Cardiac septum (tissue), 1 donor: Measurements from ENCODE around the gene TBCD. TPM values are rescaled to one million over a fixed set of nuclear protein-coding genes. Genes with fewer than 3 reads are reported as not detected.
"Not testable (repeated sequence)": the region's sequence is repeated elsewhere in the genome, so short reads cannot be mapped to it uniquely, and the experiment has no call there.

Experiments
- DNase-seq: peaks from one replicate; pipeline ENCODE4 v3.0.0-alpha.2; 2020; ENCODE audit warnings: low spot score
- intact Hi-C: fragments of 100-400 bp; cut with DNase I; formaldehyde crosslinking; loops from one replicate; pipeline ENCODE4 v1.14.0; 2022
- total RNA-seq: library from RNA; stranded (reverse); fragmentation: NEBNext Ultra II Directional; extraction: Animal tissue kit (Norgen Biotek cat#: 25700); gene quantifications from one replicate; pipeline ENCODE4 v1.2.1, GENCODE V29; 2021
- donor health status: DM: no; HTN: no; CAD: no.

Gene TBCD
- total RNA-seq, 1 donor from 2014 or later, result 67.3 TPM

GRCh38 chr17:82949361-82949760 lies 197.5 kb downstream of the TBCD start:
- intact Hi-C loops, result no loop called here

DNA sequence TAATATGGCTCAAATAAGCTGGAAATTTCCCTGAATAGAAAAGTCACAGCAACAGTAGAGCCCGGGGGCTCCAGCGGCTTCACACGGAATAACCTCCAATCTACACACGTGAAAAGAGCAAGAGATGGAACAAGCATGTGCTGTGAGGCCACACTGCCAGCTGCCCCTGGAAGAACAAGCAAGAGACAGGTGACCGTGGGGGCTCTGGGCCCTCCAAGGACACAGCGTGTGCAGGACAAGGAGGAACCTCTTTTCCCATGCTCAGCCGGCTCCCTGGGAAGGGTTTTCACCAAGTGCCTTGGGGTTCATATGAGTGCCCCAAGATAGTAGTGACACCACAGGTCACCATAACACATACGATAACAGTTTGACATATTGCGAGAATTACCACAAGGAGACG lies 198.1 kb downstream of the TBCD start:
- peak; percentile 43 for DNase-seq
- intact Hi-C loops, result no loop called here

More at GRCh38 chr17:82949361-82949760, 197.5 kb downstream of the TBCD start:
- DNase-seq, result peak; percentile 72

DNA sequence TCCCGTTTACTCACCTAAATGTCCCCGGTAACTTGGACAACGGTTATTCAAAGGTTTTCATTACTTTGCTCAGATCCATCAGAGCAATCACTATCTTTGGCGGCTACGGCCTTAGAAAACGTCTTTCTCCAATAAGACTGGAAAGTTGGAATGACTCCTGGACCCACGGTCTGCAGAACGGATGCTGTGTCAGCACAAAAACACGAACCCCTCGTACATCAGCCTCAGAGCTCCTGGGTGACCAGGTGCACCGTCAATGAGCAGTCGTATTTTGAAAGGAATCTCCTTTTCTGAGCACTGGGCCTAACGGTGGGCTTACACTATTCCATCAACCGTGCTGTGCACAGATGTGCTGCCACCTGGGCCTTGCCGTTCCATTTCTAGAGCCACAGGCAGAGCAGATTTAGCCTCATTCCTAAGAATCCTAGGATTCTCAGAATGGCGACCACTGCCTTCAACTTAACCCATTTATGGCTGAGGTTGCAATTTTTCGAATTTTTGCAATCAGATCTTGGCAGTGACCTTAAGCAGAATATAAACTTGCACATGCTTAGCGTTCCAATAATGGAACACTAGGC lies 198.7 kb downstream of the TBCD start:
- peak; percentile 44 for DNase-seq
- intact Hi-C loops, result no loop called here

DNA sequence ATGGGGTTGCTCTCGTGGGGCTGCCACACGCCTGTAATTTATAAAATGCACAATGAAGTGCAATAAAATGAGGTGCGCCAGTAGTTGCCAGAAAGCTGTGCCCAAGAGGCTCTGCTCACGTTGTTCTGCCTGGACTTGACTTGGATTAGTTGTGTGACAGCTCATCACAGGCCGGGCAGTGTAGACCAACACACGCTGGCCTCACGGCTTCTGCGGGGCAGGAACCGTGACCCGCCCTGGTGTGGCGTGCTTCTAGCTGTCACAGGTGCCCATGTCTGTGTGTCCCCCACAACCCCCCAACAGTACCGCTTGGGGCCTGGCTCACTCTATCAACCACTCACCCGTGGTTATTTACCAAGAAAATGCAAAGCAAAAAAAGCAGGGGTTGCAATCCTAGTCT lies 200.2 kb downstream of the TBCD start:
- peak; percentile 39 for DNase-seq
- intact Hi-C loops, result no loop called here

DNA sequence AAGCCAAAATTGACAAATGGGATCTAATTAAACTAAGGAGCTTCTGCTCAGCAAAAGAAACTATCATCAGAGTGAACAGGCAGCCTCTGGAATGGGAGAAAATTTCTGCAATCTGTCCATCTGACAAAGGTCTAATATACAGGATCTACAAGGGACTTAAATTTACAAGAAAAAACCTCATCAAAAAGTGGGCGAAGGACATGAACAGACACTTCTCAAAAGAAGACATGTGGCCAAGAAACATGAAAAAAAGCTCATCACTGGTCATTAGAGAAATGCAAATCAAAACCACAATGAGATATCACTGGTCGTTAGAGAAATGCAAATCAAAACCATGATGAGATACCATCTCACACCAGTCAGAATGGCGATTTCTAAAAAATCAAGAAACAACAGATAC lies 203.2 kb downstream of the TBCD start:
- DNase-seq, intact Hi-C loops: not testable (repeated sequence)

DNA sequence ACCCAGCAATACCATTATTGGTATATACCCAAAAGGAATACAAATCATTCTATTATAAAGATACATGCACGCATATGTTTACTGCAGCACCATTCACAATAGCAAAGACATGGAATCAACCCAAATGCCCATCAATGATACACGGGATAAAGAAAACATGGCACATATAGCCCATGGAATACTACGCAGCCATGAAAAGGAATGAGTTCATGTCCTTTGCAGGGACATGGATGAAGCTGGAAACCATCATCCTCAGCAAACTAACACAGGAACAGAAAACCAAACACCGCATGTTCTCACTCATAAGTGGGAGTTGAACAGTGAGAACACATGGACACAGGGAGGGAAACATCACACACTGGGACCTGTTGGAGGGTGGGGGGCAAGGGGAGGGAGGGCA lies 203.8 kb downstream of the TBCD start:
- DNase-seq, intact Hi-C loops: not testable (repeated sequence)

DNA sequence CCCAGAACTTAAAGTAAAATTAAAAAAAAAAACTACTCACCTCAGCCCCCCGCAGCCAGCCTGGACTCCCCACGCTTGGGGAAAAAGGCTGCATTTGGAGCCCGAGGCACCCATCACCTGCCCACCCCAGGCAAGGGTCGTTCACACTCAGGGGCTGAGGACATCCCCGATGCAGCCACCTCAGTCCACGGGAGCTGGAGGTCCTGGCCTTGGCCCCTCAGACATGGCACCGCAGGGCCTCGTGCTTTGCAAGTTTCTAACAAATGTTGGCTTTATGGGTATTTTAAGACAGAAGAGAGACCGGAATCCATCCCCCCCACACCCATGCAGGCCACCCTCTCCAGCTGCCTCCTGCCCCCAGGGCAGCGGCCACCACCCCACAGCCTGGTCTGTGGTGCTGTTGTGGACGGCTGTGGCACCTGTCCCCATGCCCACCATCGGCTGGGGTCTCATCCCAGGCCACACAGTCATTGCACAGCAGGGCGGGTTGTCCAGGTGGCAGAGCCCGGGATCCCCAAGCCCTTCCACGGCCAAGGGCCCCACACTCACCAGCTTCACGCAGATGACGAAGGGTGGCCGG lies 204.4 kb downstream of the TBCD start:
- peak; percentile 65 for DNase-seq
- intact Hi-C loops, result no loop called here

DNA sequence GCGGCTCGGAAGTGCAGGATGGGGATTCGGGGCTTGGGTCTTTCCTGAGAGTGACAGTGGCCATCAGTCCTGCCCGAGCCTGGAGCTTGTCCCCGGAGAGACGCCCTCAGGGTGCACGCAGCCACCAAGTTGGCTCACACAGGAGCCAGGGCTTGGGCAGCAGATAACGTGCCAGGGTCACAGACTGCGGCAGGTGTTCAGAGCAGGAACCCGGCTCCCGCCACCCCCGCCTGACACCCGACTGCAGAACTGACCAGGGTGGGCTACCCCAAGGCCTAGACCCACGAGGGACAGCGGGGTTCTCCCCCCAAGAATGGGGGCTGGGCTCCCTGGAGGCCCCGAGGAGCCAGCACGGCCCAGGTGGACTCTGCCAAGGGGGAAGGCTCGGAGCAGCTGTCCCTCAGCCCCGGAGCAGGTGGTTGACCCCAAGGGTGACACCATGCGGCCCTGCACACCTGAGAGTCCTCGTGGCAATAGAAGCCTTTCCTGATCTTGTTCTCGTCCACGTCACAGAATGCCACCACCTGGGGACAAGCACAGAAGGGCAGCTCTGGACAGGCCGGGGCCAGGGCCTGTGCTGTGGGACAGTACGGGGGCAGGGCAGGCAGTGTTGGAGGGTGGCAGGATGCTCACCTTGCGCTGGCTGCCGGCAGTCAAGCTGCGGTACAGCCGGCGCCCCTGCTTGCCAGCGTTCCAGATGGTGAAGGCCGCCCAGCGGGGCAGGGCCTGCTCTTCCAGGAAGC lies 205.0 kb downstream of the TBCD start:
- peak; percentile 71 for DNase-seq
- intact Hi-C loops, result no loop called here

- intact Hi-C loops, result no loop called here
- DNase-seq, result no peak
These were observed 205.6 kb downstream of the TBCD start for GRCh38 chr17:82957469-82957795.

DNA sequence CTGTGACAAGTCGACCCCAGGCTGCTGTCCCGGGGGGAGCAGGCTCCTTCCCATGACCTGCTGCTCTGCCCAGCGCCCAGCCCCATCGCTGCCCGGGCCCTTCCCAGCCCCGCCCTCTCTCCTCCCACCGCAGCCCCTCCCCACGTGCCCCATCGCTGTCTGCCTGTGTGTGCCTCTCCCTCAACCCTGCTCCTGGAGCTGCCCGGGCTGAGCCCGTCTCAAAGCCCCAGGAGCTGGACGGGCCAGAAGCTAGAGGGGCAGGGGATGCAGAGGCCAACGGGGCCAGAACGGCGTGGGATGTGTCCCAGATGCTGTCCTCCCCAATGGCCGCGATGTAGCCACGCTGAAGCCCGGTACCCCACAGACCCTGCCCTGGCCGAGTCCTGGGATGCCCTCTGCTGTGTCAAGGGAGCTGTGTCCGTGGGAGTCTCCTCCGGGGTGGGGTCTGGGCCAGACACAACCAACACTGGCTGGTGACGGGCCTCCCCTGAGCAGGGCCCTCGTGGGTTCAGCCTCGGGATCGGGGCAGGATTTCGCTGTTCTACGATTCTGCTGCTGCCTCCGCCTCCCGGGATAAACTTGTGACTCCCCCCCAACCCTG lies 206.2 kb downstream of the TBCD start:
- peak; percentile 64 for DNase-seq
- intact Hi-C loops, result no loop called here

DNA sequence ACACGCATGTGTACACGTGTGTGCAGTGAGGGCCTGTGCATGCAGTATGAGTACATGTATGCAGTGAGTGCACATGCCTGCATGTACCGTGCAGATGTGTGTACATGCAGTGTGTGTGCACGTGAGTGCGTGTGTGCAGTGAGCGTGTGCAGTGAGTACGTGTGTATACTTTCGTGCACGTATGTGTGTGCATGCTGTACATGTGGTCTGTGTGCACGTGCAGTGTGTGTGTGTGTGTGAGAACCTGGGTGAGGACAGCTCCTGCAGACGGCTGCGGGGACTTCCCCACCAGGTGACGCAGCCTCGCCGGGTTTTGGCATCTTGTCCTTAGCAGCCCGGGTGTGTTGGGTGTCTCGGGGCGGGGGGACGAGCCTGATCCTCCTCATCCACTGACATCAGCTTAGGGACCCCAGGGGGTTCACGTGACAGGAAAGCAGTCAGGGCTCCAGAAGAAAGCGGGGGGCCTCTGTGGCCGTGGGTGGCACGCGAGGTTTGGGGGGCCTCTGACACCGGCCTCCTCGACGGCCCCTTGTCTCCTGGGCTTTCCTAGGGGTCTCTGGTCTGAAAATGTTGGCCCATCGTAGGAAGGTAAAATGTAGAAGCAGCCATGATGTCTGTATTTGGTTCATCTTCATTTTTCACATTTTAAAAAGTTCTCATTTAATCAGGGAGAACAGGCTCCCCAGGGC lies 207.5 kb downstream of the TBCD start:
- peak; percentile 33 for DNase-seq

GRCh38 chr17:82959990-82960418 lies 208.1 kb downstream of the TBCD start:
- intact Hi-C loops, result no loop called here
- peak; percentile 73 for DNase-seq

More for the DNA sequence above, 207.5 kb downstream of the TBCD start:
- intact Hi-C loops, result no loop called here

DNA sequence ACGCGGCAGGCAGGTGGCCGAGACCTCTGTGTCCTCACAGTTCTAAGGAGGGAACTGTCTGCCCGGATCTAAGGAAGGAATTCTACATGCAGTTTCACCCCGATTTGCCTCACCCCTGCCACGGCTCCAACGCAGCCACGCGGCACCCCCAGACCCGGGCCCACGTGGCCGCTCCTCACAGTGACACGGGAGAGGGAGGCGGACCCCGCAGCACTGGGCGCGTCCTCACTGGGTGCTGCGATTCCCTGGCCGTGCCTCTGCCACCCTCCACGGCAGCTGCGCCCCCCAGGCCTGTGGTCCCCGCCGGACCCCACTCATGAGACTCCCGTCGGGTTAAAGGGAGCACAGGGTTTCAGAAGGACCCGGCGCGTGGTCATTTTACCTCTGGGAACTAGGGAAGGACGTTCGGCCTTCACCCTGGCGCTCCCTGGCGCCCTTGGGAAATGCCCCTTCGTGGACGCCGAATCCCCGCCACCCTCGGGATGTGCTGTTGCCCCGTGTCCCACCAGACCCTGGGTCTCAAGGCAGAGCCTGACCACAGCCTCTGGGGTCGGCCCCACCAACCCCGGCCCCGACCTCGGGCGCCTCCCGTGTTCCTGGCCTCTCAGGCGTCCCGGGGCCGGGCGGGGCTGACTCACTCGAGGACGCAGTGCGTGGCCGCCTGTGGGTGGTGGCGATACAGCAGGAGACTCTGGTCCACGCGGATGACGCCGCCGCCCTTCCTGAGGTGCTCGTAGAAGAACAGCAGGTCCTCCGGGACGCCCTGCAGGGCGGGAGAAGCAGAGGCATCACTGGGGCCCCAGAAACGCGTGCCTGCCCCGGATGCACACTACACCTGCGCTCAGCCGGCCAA lies 208.8 kb downstream of the TBCD start:
- intact Hi-C loops, result no loop called here

DNA sequence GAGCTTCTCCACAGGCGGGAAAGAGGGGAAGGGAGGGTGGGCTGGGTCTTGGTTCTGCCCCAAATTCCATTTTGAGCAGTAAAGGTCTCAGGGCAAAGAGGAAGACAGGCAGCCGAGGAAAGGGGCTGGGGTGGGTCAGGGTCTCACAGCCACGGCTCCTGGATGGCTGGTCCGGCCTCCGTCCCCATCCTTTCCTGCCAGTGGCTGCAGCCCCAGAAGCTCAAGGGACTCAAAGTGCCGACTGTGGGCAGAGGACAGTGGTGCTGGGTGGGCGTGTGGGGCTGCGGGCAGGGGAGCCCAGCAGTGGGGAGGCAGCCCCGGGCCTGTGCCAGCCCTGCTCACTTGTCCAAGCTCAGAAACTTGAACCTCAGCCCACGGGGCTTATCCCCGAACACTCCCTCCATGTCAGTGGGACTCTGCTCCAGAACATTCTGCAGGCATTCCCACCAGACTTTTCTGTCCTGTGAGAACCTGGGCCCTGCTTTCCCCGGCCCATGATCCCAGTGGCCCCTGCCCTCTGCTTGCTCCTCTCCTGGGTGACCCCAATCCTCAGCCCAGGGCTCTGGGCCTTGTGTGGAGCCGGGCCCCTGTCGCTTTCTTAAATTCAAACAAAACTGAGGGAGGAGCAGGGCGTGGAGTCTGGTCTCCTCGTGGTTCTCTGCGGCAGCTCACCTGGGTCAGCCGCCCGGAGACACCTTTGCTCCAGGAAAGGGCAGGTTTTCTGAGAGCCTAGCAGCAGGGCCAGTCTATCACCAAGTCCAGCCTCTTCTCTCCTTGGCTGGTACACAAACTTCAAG lies 209.7 kb downstream of the TBCD start:
- intact Hi-C loops, result loop anchor here (2.0 kb wide), 1 partner anchor 183 kb away; no protein-coding TSS in a partner anchor
- DNase-seq, result peak; percentile 59

More for the DNA sequence above, 208.8 kb downstream of the TBCD start:
- DNase-seq, result peak; percentile 67

DNA sequence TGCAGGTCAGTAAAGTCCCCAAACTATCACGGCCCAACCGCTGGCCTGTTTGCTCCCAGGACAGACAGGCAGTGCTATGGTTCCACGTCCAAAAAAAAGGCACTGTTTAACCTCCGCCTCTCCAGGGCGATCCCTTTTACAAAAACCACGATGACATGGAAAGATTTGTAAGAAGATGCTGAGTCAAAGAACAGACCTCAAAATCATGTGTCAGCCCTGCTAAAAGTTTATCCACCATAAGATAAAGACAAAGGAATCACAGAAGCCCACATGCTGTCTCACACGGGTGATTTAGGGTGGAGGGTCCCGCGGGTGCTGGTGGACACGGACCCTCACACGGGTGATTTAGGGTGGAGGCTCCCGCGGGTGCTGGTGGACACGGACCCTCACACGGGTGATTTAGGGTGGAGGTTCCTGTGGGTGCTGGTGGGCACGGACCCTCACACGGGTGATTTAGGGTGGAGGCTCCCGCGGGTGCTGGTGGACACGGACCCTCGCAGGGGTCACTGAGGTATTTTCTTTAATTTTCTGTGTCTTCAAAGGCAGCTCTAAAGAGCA lies 210.4 kb downstream of the TBCD start:
- DNase-seq, result no peak
- intact Hi-C loops, result loop anchor here (2.0 kb wide), 1 partner anchor 183 kb away; no protein-coding TSS in a partner anchor

- DNase-seq, result peak; percentile 91
- intact Hi-C loops, result loop anchor here (2.0 kb wide), 1 partner anchor 185 kb away; no protein-coding TSS in a partner anchor
These were observed 211.5 kb downstream of the TBCD start for GRCh38 chr17:82963104-82963950.

DNA sequence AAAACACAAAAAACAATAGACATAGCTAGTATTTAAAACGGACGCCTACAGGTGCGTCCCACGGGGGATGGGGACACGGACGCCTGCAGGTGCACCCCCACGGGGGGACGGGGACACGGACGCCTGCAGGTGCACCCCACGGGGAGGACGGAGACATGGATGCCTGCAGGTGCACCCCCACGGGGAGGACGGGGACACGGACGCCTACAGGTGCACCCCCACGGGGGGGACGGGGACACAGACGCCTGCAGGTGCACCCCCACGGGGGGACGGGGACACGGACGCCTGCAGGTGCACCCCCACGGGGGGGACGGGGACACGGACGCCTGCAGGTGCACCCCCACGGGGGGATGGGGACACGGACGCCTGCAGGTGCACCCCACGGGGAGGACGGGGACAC lies 212.6 kb downstream of the TBCD start:
- DNase-seq, intact Hi-C loops: not testable (repeated sequence)
